Endothelial cell of umbilical vein (primary cell): Measurements from ENCODE around the gene DLX1. TPM values are rescaled to one million over a fixed set of nuclear protein-coding genes. Genes with fewer than 3 reads are reported as not detected.

ENCODE experiments used
- BruUV-seq: library from RNA; stranded (reverse); fragments of 400-500 nt; replicated peaks from 2 replicates; lab custom pipeline; 2021; lab: Mats Ljungman, UMichigan
- CTCF ChIA-PET: fragments of 300-600, 350-600 bp; sonication (Branson Sonifier 250); formaldehyde crosslinking; loops from one replicate; lab custom pipeline; 2021; ENCODE audit warnings: antibody characterized with exemption, inconsistent platforms; lab: Charles Lee
- POLR2A ChIA-PET: fragments of 300-600, 350-600 bp; sonication (Branson Sonifier 250); formaldehyde crosslinking; loops from one replicate; lab custom pipeline; 2021; ENCODE audit warnings: antibody characterized with exemption, inconsistent platforms; lab: Charles Lee
- DNase-seq: peaks from one replicate; pipeline ENCODE4 v3.0.0-alpha.2; 2011; ENCODE audit warnings: low read depth, low spot score
- FAIRE-seq: peaks from 2 replicates; lab custom pipeline; 2011; peaks lifted over from hg19 to GRCh38; lab: Jason Lieb, UNC
- H2AFZ ChIP-seq: 2 replicates; pipeline ENCODE4 v1.6.0; 2012; ENCODE audit warnings: low read depth, low read length, control low read depth, inconsistent platforms
- H3K27ac ChIP-seq: 2 replicates; pipeline ENCODE4 v1.5.1; 2011; ENCODE audit warnings: low read depth, mild to moderate bottlenecking, control low read depth, low read length, moderate library complexity; ENCODE audit not compliant: insufficient read depth
- H3K27me3 ChIP-seq, 2 experiments: 2 replicates each; pipeline versions ENCODE4 v1.6.0 to v1.6.1; 2011; ENCODE audit warnings: low read length in 2 of 2, mixed read lengths in 1 of 2; ENCODE audit not compliant: control insufficient read depth in 2 of 2, insufficient read depth in 2 of 2
- H3K36me3 ChIP-seq, 2 experiments: 2 replicates in 1 of 2; 3 replicates in 1 of 2; pipeline ENCODE4 v1.5.1; 2011; ENCODE audit warnings: low read length in 2 of 2, mild to moderate bottlenecking in 1 of 2, moderate library complexity in 1 of 2; ENCODE audit not compliant: control insufficient read depth in 2 of 2, insufficient read depth in 2 of 2; ENCODE audit errors: extremely low read depth in 1 of 2
- H3K4me1 ChIP-seq: 3 replicates; pipeline ENCODE4 v1.5.1; 2011; ENCODE audit warnings: mild to moderate bottlenecking, low read length; ENCODE audit not compliant: control insufficient read depth, insufficient read depth; ENCODE audit errors: extremely low read depth
- H3K4me2 ChIP-seq: 2 replicates; pipeline ENCODE4 v1.6.1; 2011; ENCODE audit warnings: low read length, control low read depth, mixed read lengths; ENCODE audit not compliant: insufficient read depth
- H3K4me3 ChIP-seq, 3 experiments: fragments of 200-600 bp in 1 of 3; sonication (generic), shearing (Covaris generic) in 1 of 3; replicated peaks in 1 of 3; 2 replicates each; pipeline ENCODE4 v1.5.1; 2011 to 2016; ENCODE audit warnings: control low read depth in 3 of 3, low read length in 3 of 3, mild to moderate bottlenecking in 2 of 3, inconsistent platforms in 1 of 3, low read depth in 1 of 3, moderate library complexity in 1 of 3; ENCODE audit not compliant: insufficient read depth in 1 of 3
- H3K79me2 ChIP-seq: 2 replicates; pipeline ENCODE4 v1.6.0; 2012; ENCODE audit warnings: low read length, inconsistent platforms; ENCODE audit not compliant: control insufficient read depth, insufficient read depth
- H3K9ac ChIP-seq: replicated peaks from 2 replicates; pipeline ENCODE3; 2011; ENCODE audit warnings: low read length, control low read depth; ENCODE audit not compliant: insufficient read depth; ENCODE audit errors: extremely low read depth
- H3K9me1 ChIP-seq: replicated peaks from 3 replicates; pipeline ENCODE4 v1.6.0; 2011; ENCODE audit warnings: mild to moderate bottlenecking, low read length; ENCODE audit not compliant: control insufficient read depth, insufficient read depth; ENCODE audit errors: extremely low read depth
- H3K9me3 ChIP-seq: replicated peaks from 2 replicates; pipeline ENCODE4 v1.5.1; 2012; ENCODE audit warnings: low read length, inconsistent platforms; ENCODE audit not compliant: control insufficient read depth, insufficient read depth
- H4K20me1 ChIP-seq: replicated peaks from 2 replicates; pipeline ENCODE3; 2011; ENCODE audit warnings: mild to moderate bottlenecking, low read length; ENCODE audit not compliant: control insufficient read depth, insufficient read depth; ENCODE audit errors: extremely low read depth
- EZH2 ChIP-seq: IDR thresholded peaks from 2 replicates; pipeline ENCODE4 v1.6.1; 2012; ENCODE audit warnings: borderline replicate concordance, low read depth, mild to moderate bottlenecking, moderate library complexity, low read length, inconsistent platforms; ENCODE audit not compliant: severe bottlenecking
- FOS ChIP-seq: IDR thresholded peaks from 2 replicates; pipeline ENCODE4 v1.6.1; 2011; ENCODE audit warnings: mild to moderate bottlenecking, low read length, moderate library complexity, borderline replicate concordance; ENCODE audit not compliant: insufficient read depth
- JUN ChIP-seq: IDR thresholded peaks from 2 replicates; pipeline ENCODE4 v1.6.1; 2011; ENCODE audit warnings: borderline replicate concordance, low read depth; ENCODE audit not compliant: insufficient read length, insufficient read depth
- MYC ChIP-seq: IDR thresholded peaks from one replicate; pipeline ENCODE4 v1.6.1; 2011; ENCODE audit warnings: mild to moderate bottlenecking, low read depth, low read length
- POLR2A ChIP-seq: IDR thresholded peaks from 2 replicates; pipeline ENCODE4 v1.6.1; 2012; ENCODE audit warnings: low read depth, mild to moderate bottlenecking, control low read depth, low read length
- POLR2AphosphoS5 ChIP-seq: IDR thresholded peaks from 2 replicates; pipeline ENCODE4 v1.6.1; 2012; ENCODE audit warnings: low read depth, mild to moderate bottlenecking, control low read depth, low read length, moderate library complexity; ENCODE audit not compliant: insufficient read depth
- dilution Hi-C: fragments of 300-500 bp; cut with MboI; formaldehyde crosslinking; loops from one replicate; pipeline ENCODE4 v1.15.0; 2019; ENCODE audit warnings: low sequenced_read_pairs; ENCODE audit not compliant: extremely low pct_ligation_motif_present
- intact Hi-C: fragments of 100-400 bp; cut with micrococcal nuclease; formaldehyde crosslinking; loops from one replicate; pipeline ENCODE4 v1.10.0; 2022
- polyA plus RNA-seq, 4 experiments: library from polyadenylated mRNA; depleted of rRNA in 3 of 4; stranded (reverse) in 3 of 4; unstranded in 1 of 4; fragments of >200 nt; gene quantifications; 2 replicates each; pipeline versions ENCODE4 v1.2.1 to v1.2.3, GENCODE V29; 2011 to 2012; ENCODE audit warnings: missing spikeins in 1 of 4
- total RNA-seq: library from RNA; stranded (reverse); gene quantifications from 2 replicates; pipeline ENCODE4 v1.2.3, GENCODE V29; 2021
- TF ChIP-seq, protein P1 (sequence below): IDR thresholded peaks from 2 replicates; pipeline ENCODE4 v1.6.1; 2011; ENCODE audit not compliant: insufficient read depth, insufficient read length
- TF ChIP-seq, protein P2 (sequence below), 2 donors: IDR thresholded peaks; 1 replicate in 1 of 2; 2 replicates in 1 of 2; pipeline ENCODE4 v1.5.1; 2011; ENCODE audit warnings: low read length in 2 of 2, mild to moderate bottlenecking in 2 of 2, moderate library complexity in 2 of 2, control low read depth in 1 of 2, inconsistent platforms in 1 of 2, low read depth in 1 of 2; ENCODE audit not compliant: insufficient read depth in 1 of 2; ENCODE audit errors: extremely low read depth in 1 of 2

The DLX1 gene
- total and polyA plus RNA-seq, 2 donors (not counting 3 experiments of a cell fraction or from before 2014, with no cell fraction given) = 0.12 TPM; not detected in 1

DNA sequence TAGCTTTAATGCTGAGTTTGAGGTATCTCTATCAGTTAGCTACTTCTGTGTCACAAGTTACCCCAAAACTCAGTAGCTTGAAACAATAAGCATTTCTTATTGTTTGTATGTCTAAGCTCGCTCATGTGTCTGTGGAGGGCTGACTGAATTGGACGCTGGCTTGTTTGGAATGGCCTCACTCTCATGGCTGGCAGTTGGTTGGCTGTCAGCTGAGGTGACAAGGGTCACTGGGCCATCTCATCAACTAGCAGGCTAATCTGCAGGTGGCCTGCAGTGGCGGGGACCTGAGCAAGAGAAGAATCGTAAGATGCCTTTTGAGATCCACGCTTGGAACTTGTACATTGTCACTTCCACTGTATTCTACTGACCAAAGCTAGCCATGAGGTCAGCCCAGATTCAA lies 30.8 kb downstream of the DLX1 start:
- Histone ChIP-seq H3K4me3 (no peak overlapping the region), H2AFZ (no peak overlapping the region), H3K9me3 (no peaks in the 10 kb centered on the region), H3K9ac (no peak overlapping the region), H3K4me2 (no peak overlapping the region), H4K20me1 (no peaks in the 10 kb centered on the region), H3K27me3 (peaks cover 2 to 3% of the 10 kb centered on the region in 2 experiments), H3K79me2 (no peaks in the 10 kb centered on the region), H3K27ac (no peak overlapping the region), H3K36me3 (no peaks in the 10 kb centered on the region), H3K4me1 (peaks cover 4% of the 10 kb centered on the region), H3K9me1 (no peaks in the 10 kb centered on the region)
- intact Hi-C loops (no loop called here), dilution Hi-C loops (no loop called here)
- TF ChIP-seq, protein P1, sequence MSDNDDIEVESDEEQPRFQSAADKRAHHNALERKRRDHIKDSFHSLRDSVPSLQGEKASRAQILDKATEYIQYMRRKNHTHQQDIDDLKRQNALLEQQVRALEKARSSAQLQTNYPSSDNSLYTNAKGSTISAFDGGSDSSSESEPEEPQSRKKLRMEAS = no peak
- TF ChIP-seq POLR2A = no peak
- no peak for TF ChIP-seq JUN
- TF ChIP-seq FOS = no peak
- no peak for TF ChIP-seq EZH2
- TF ChIP-seq MYC = no peak
- TF ChIP-seq POLR2AphosphoS5 = no peak
- TF ChIP-seq, protein P2, sequence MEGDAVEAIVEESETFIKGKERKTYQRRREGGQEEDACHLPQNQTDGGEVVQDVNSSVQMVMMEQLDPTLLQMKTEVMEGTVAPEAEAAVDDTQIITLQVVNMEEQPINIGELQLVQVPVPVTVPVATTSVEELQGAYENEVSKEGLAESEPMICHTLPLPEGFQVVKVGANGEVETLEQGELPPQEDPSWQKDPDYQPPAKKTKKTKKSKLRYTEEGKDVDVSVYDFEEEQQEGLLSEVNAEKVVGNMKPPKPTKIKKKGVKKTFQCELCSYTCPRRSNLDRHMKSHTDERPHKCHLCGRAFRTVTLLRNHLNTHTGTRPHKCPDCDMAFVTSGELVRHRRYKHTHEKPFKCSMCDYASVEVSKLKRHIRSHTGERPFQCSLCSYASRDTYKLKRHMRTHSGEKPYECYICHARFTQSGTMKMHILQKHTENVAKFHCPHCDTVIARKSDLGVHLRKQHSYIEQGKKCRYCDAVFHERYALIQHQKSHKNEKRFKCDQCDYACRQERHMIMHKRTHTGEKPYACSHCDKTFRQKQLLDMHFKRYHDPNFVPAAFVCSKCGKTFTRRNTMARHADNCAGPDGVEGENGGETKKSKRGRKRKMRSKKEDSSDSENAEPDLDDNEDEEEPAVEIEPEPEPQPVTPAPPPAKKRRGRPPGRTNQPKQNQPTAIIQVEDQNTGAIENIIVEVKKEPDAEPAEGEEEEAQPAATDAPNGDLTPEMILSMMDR (IDR thresholded peaks at IDR 0.05; ENCODE audit: extremely low read depth in 1 of 2, insufficient read depth in 1 of 2, low read depth in 1 of 2, low read length in 2 of 2) = no peak
- no peak for FAIRE-seq
- no TSS peak for BruUV-seq
- ChIA-PET POLR2A (interaction anchor here (0.6 kb wide), 1 partner anchor 15 kb away, joined by 3 read pairs; no protein-coding TSS in a partner anchor), CTCF (interaction anchor here (1.2 to 5.2 kb wide), 4 partner anchors 10 to 413 kb away, joined by 5 to 63 read pairs (median 32); no protein-coding TSS in a partner anchor)
- no peak for DNase-seq
